NCI-H2107 treated with DMSO at 0.1 percent for 48 hours (cell line): Measurements from ENCODE around the gene PSPH.
"Not testable (repeated sequence)": the region's sequence is repeated elsewhere in the genome, so short reads cannot be mapped to it uniquely, and the experiment has no call there.

Source experiments
- DNase-seq: peaks from one replicate; lab custom pipeline; 2025; ENCODE audit not compliant: unreplicated experiment; lab: John Stamatoyannopoulos, UW

The PSPH gene

DNA sequence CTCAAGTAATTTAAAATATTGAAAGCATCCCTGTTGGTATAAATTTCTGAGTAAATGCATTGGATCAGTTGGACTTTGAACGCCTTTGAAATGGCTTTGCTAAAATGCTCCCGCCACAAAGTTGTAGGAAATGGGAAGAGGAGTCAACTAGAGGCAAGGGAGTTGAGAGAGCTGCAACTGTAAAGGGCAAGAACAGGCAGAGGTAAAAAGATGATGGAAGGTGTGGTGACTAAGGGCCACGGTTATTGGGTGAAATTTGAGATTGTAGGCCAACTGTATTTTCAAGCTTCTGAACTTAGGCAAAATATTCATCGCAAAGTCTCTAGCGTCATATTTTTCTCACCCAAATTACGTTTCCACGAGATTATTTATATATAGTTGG is 12.2 kb upstream of the PSPH start:
- DNase-seq, result no peak

DNA sequence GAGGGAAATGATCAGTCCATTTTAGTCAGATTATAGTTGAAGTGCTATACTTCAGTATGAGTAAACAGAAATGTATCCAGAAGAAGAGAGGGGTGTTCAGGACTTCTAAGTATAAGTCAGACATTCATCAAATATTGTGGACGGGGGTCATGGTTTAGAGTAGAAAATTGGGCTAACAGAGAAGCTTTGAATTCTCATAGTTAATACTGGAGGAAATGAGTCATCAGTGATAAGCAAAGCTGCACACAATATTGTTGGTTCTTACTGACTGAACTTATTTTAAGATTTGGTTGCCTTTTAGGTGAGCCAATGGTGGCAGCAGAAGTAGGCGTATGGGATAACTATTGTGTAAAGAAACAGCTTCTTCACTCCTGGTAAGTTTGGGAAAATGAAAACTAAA is 11.1 kb upstream of the PSPH start:
- DNase-seq, result no peak

- DNase-seq, result no peak
Measured at GRCh38 chr7:56053993-56054392, 2.7 kb upstream of the PSPH start.

GRCh38 chr7:56053379-56053778 is 2.1 kb upstream of the PSPH start:
- DNase-seq, result no peak

GRCh38 chr7:56051053-56051338 is 248 bp downstream of the PSPH start:
- no peak for DNase-seq

DNA sequence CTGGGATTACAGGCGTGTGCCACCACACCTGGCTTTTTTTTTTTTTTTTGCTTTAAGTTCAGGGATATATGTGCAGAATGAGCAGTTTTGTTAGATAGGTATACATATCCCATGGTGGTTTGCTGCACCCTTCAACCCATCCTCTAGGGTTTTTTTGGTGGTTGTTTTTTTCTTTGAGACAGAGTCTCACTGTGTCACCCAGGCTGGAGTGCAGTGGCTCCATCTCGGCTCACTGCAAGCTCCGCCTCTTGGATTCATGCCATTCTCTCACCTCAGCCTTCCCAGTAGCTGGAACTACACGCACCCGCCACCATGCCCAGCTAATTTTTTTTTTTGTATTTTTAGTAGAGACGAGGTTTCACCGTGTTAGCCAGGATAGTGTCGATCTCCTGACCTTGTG is 2.5 kb downstream of the PSPH start:
- DNase-seq, result not testable (repeated sequence)

DNA sequence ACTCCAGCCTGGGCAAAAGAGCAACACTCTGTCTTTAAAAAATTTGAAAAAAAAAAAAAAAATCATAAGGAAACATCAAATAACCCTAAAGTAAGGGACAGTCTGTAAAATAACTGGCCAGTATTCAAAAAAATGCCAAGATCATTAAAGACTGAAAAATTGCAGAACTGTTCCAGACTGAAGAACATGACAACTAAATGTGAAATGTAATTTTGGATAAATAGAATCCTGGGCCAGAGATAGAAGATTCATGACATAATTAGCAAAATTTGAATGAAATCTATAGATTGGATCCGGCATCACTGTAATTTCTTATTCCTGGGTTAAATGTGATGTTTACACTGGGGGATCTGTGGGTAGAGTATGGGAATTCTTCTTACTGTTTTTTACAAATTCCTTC is 3.0 kb downstream of the PSPH start:
- no peak for DNase-seq

- DNase-seq, result not testable (repeated sequence)
Measured at GRCh38 chr7:56047446-56048116, 3.7 kb downstream of the PSPH start.

DNA sequence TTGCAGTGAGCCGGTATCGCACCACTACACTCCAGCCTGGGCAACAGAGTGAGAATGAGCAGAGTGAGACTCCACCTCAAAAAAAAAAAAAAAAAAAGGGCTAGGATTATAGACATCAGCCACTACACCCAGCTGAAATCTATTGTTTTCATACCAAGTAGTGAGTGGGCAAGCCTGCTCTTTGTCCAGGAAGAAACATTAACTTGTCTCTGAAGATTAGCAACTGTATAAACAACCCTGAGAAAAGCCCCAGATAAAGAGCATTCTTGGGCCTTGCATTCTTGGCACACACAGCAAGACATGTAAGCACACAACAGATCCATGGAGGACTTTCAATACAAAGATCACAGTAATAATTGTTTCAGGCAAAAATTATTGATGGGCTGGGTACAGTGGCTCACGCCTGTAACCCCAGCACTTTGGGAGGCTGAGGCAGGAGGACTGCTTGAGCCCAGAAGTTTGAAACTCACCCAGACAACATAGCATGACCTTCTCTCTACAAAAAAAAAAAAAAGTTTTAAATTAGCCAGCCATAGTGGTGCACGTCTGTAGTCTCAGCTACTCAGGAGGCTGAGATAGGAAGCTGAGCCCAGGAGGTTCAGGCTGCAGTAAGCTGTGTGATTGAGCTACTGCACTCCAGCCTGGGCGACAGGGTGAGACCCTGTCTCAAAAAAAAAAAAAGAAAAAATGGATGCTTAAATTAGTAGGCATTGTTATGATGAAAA is 4.4 kb downstream of the PSPH start:
- DNase-seq, result no peak

DNA sequence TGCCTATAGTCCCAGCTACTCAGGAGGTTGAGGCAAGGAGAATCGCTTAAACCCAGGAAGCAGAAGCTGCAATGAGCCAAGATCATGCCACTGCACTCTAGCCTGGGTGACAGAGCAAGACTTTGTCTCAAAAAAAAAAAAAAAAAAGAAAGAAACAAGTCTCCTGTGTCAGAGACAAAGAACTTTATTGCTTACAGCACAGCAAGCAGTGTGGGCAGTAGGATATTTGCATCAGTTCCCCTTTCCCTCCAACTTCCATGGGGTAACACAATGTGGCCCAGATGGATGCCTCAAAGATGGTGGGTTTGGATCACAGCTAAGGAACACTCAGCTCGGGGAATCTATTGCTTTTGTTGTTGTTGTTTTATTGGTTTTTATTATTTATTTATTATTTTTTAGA is 5.5 kb downstream of the PSPH start:
- DNase-seq, result not testable (repeated sequence)

GRCh38 chr7:56040730-56041129 is 10.5 kb downstream of the PSPH start:
- no peak for DNase-seq

GRCh38 chr7:56033671-56034432 is 17.4 kb downstream of the PSPH start:
- DNase-seq, result peak; percentile 82

- not testable (repeated sequence) for DNase-seq
Measured at GRCh38 chr7:56032578-56032977, 18.7 kb downstream of the PSPH start.

- not testable (repeated sequence) for DNase-seq
Measured at GRCh38 chr7:56031556-56031955, 19.7 kb downstream of the PSPH start.

- DNase-seq, result no peak
Measured at GRCh38 chr7:56030340-56030739, 20.9 kb downstream of the PSPH start.

GRCh38 chr7:56028942-56029630 is 22.2 kb downstream of the PSPH start:
- no peak for DNase-seq

- DNase-seq, result no peak
Measured at GRCh38 chr7:56026538-56026937, 24.7 kb downstream of the PSPH start.

DNA sequence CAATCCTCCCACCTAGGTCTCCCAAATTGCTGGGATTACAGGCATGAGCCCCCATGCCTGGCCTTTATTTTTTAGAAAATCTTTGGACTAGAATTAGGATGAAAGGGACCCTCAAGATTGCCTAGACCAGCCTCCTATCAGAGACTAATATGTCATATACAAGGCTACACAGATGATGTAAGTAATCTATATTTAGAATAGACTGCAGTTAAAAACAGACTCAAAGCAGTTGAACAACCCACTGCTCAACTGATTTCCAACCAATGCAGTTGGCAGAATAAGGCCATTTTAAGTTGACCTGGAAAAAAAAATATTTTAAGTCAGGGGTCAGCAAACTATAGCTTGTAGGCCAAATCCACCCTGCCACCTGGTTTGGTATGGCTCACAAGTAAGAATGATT is 27.7 kb downstream of the PSPH start:
- DNase-seq, result no peak

DNA sequence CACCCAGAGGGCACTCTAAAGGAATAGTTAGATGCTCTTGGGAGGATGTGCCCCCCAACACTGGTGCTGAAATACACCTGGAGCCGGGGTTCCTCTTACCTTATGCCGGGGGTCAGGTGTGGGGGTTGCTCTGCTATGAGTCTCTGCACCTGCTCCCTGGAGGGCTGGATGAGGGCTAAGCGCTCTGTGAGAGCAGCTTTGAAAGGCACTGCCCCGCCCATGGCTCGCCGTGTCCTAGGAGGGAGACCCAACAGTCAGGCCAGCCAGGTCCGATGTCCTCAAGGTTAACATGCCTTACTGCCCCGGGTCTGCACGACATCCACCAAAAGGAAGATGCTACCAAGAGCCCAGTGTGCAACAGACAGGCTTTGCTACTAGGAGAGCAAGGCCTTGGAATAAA is 31.7 kb downstream of the PSPH start:
- no peak for DNase-seq

- not testable (repeated sequence) for DNase-seq
Measured at GRCh38 chr7:56017015-56017414, 34.2 kb downstream of the PSPH start.

- DNase-seq, result peak; percentile 83
Measured at GRCh38 chr7:56009695-56010094, 41.5 kb downstream of the PSPH start.

- DNase-seq, result no peak
Measured at GRCh38 chr7:56007891-56008290, 43.4 kb downstream of the PSPH start.
